CD4-positive, alpha-beta T cell treated with Interferon gamma for 1 hour (primary cell): Measurements from ENCODE around the gene NPY4R2.
"Not testable (repeated sequence)": the region's sequence is repeated elsewhere in the genome, so short reads cannot be mapped to it uniquely, and the experiment has no call there.

Experiments
- DNase-seq: peaks from one replicate; pipeline ENCODE4 v3.0.0-alpha.2; 2020

NPY4R2 gene

GRCh38 chr10:47933462-47933861 is 15.0 kb downstream of the NPY4R2 start:
- DNase-seq = not testable (repeated sequence)

- not testable (repeated sequence) for DNase-seq
Observed at GRCh38 chr10:47936772-47937228, 18.3 kb downstream of the NPY4R2 start.

GRCh38 chr10:47937634-47938033 is 19.2 kb downstream of the NPY4R2 start:
- not testable (repeated sequence) for DNase-seq

GRCh38 chr10:47940821-47941220 is 22.4 kb downstream of the NPY4R2 start:
- not testable (repeated sequence) for DNase-seq

- not testable (repeated sequence) for DNase-seq
Observed at GRCh38 chr10:47941379-47941778, 22.9 kb downstream of the NPY4R2 start.

- not testable (repeated sequence) for DNase-seq
Observed at GRCh38 chr10:47942351-47943019, 24.0 kb downstream of the NPY4R2 start.

- not testable (repeated sequence) for DNase-seq
Observed at GRCh38 chr10:47943328-47943727, 24.9 kb downstream of the NPY4R2 start.

DNA sequence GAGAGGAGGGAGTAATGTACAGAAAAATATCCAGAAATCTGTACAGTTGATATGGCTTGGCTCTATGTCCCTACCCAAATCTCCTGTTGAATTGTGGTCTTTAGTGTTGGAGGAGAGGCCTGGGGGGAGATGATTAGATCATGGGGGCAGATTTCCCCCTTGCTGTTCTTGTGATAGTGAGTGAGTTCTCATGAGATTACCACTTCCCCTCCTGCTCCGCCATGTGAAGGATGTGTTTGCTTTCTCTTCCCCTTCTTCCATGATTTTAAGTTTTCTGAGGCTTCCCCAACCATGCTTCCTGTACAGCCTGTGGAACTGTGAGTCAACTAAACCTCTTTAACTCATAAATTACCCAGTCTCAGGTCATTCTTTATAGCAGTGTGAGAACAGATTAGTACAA is 29.0 kb downstream of the NPY4R2 start:
- not testable (repeated sequence) for DNase-seq

DNA sequence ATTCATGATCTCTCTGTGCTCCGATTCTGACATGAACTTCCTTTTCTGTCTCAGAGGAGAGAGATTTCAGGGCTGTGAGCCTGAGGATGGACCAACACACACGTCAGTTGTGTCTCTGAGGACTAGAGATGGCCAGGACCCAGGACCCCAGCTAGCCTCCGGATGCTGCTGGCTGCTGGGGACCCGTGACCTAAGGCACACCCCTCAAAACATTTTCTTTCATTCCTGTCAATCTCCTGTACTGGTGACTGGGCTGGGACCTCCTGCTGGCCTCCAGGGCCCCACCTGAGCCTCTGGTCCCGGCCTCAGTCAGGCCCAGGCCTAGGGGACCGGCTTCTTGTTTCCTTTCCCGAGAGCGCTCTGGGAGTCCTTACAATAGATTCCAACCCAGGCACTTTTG is 38.7 kb downstream of the NPY4R2 start:
- not testable (repeated sequence) for DNase-seq

DNA sequence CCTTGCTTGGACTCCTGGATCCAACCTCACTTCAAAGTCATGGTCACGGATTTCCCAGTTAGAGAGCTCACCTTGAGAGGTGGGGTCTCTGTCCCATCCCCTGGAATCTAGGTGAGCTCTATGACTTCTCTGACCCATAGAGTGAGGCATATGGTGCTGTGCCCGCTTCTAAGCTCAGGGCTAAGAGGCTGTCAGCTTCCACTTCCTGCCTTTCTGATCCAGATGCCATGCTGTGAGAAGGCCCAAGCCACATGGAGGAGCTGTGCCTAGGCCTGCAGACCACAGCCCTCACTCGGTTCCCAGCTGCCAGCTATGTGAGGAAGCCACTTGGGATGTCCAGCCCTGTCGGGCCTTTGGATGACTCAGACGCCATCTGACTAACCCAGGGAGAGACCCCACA is 41.2 kb downstream of the NPY4R2 start:
- not testable (repeated sequence) for DNase-seq

DNA sequence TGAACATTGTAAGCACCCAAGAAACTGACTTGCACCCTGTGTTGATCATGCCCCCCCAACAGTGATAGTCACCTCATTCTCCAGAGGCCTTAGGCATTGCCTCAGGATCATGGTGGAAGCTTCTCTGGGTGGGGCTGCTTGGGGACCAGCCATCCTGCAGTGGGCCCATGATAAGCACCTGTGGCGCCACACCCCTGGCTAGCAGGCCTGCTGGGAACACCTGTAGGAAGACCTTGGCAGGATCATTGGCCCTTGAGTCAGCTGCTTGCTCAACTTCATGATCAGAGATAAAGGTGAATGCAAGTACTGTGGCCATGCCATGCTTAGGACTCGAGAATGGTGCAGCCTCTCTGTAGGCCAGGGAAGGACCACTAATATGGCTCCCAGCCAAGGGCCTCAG is 42.2 kb downstream of the NPY4R2 start:
- not testable (repeated sequence) for DNase-seq

DNA sequence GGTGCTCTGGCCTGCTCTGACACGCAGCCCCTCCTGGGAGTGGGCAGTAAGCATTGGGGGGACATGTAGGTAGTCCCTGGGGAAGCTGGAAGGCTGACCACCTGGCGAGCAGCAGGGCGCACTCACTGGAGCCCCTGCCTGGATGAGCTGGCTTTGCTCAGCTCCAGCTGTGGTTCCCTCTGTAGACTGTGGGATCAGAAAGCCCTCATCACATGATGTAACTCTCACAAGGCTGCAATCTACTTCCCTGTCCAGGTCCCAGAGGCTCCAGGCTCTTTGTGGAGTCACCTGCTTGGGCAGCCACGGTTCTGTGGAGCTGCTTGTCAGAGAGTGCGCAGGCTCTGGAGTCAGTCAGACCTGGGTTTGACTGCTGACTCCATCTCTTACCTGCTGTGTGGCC is 44.3 kb downstream of the NPY4R2 start:
- not testable (repeated sequence) for DNase-seq

- not testable (repeated sequence) for DNase-seq
Observed at GRCh38 chr10:47964280-47965063, 46.0 kb downstream of the NPY4R2 start.

- not testable (repeated sequence) for DNase-seq
Observed at GRCh38 chr10:47968988-47969387, 50.5 kb downstream of the NPY4R2 start.

GRCh38 chr10:47970047-47970446 is 51.6 kb downstream of the NPY4R2 start:
- DNase-seq = not testable (repeated sequence)

DNA sequence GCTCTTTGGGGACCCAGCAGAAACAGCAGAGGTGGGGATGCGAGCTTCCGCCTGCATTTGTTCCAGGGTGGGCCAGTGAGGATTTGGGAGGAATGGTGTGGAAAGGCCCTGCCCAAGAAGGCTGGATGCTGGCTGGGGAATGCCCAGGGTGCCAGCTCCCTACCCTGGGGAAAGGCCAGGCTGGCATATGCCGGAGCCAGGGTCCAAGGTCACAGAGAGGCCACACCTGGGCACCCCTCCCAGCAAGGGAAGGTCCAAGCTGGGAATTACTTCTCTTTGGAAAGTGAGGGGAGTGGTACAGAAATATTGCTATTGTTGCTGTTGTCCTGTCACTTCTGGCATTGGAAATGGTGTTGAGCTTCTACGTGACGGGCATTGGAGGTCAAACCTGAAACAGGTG is 53.1 kb downstream of the NPY4R2 start:
- not testable (repeated sequence) for DNase-seq

DNA sequence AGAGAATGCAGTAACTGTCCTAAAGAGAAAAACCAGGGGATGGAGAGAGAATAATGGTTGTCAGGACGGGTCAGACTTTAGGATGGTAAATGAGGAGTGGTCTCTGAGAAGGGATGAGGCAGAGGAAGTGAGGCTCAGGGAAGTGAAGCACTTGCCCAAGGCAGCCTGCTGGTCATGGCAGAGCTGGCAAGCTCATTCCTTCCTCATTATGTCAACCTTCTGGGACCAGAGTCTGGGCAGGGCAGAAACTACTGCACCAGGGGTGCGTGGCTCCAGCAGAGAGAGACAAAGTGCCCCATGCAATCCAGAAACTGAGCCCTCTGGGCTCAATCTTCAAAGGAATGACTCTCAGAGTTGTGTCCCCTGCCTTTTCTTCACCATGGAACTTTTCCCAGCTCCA is 53.6 kb downstream of the NPY4R2 start:
- DNase-seq = not testable (repeated sequence)
